Hepatocyte (in vitro differentiated cells): ENCODE results near the gene NPC2. TPM values are rescaled to one million over a fixed set of nuclear protein-coding genes. Genes with fewer than 3 reads are reported as not detected.

Experiments used
- DNase-seq: peaks from one replicate; pipeline ENCODE4 v3.0.0-alpha.2; 2016; ENCODE audit warnings: low spot score
- H2AFZ ChIP-seq: fragments of 200-600 bp; sonication (generic); 2 replicates; pipeline ENCODE4 v1.6.0; 2016; ENCODE audit warnings: antibody characterized with exemption, mild to moderate bottlenecking
- H3K27ac ChIP-seq: fragments of 200-600 bp; sonication (generic); 2 replicates; pipeline ENCODE4 v1.5.1; 2016; ENCODE audit warnings: mild to moderate bottlenecking
- H3K27me3 ChIP-seq: fragments of 200-600 bp; sonication (generic); 2 replicates; pipeline ENCODE4 v1.6.1; 2016
- H3K36me3 ChIP-seq: fragments of 200-600 bp; sonication (generic); replicated peaks from 2 replicates; pipeline ENCODE4 v1.5.1; 2016; ENCODE audit warnings: low read depth; ENCODE audit not compliant: insufficient read depth
- H3K4me1 ChIP-seq: fragments of 200-600 bp; sonication (generic); 2 replicates; pipeline ENCODE4 v1.5.1; 2016; ENCODE audit warnings: mild to moderate bottlenecking, moderate library complexity; ENCODE audit not compliant: insufficient read depth
- H3K4me2 ChIP-seq: fragments of 200-600 bp; sonication (generic); 2 replicates; pipeline ENCODE4 v1.6.0; 2016
- H3K4me3 ChIP-seq: fragments of 200-600 bp; sonication (generic); 2 replicates; pipeline ENCODE4 v1.5.1; 2016; ENCODE audit warnings: mild to moderate bottlenecking
- H3K79me2 ChIP-seq: fragments of 200-600 bp; sonication (generic); 2 replicates; pipeline ENCODE4 v1.6.0; 2017; ENCODE audit warnings: mild to moderate bottlenecking
- H3K9me2 ChIP-seq: fragments of 200-600 bp; sonication (generic); replicated peaks from 2 replicates; pipeline ENCODE4 v1.6.0; 2017; ENCODE audit warnings: mild to moderate bottlenecking; ENCODE audit not compliant: insufficient read depth
- H3K9me3 ChIP-seq: fragments of 200-600 bp; sonication (generic); 2 replicates; pipeline ENCODE4 v1.5.1; 2016; ENCODE audit warnings: low read depth, mild to moderate bottlenecking
- H4K20me1 ChIP-seq: fragments of 200-600 bp; sonication (generic); 2 replicates; pipeline ENCODE4 v1.6.0; 2016; ENCODE audit warnings: mild to moderate bottlenecking; ENCODE audit not compliant: insufficient read depth, poor library complexity, severe bottlenecking
- CTCF ChIP-seq: fragments of 200-600 bp; sonication (generic); IDR thresholded peaks from 2 replicates; pipeline ENCODE4 v1.5.1; 2016; ENCODE audit warnings: antibody characterized with exemption, mild to moderate bottlenecking; ENCODE audit not compliant: poor library complexity
- EZH2 ChIP-seq: fragments of 200-600 bp; sonication (generic); IDR thresholded peaks from 2 replicates; pipeline ENCODE4 v1.6.1; 2016; ENCODE audit warnings: antibody characterized with exemption, mild to moderate bottlenecking, borderline replicate concordance
- EZH2phosphoT487 ChIP-seq: fragments of 200-600 bp; sonication (generic); IDR thresholded peaks from one replicate; pipeline ENCODE4 v1.6.1; 2018; ENCODE audit warnings: antibody characterized with exemption, mild to moderate bottlenecking, low read depth, moderate library complexity; ENCODE audit not compliant: unreplicated experiment, severe bottlenecking
- WGBS: methylation state at CpG from one replicate; pipeline ENCODE4 v1.1.6; 2016; ENCODE audit warnings: low lambda C conversion rate; ENCODE audit errors: missing lambda C conversion rate; 5-methylcytosine and 5-hydroxymethylcytosine counted together
- polyA plus RNA-seq: library from polyadenylated mRNA; unstranded; fragments of >200 nt; fragmentation: Nextera tagmentation; extraction: Ambion mirVana; gene quantifications from 2 replicates; pipeline ENCODE4 v1.2.1, GENCODE V29; 2016
- total RNA-seq: library from RNA; depleted of rRNA; stranded (reverse); fragments of >200 nt; gene quantifications from 2 replicates; pipeline ENCODE4 v1.2.3, GENCODE V29; 2014

NPC2 gene
- total and polyA plus RNA-seq, 2 experiments from 2014 or later: 602 to 1,339 TPM

DNA sequence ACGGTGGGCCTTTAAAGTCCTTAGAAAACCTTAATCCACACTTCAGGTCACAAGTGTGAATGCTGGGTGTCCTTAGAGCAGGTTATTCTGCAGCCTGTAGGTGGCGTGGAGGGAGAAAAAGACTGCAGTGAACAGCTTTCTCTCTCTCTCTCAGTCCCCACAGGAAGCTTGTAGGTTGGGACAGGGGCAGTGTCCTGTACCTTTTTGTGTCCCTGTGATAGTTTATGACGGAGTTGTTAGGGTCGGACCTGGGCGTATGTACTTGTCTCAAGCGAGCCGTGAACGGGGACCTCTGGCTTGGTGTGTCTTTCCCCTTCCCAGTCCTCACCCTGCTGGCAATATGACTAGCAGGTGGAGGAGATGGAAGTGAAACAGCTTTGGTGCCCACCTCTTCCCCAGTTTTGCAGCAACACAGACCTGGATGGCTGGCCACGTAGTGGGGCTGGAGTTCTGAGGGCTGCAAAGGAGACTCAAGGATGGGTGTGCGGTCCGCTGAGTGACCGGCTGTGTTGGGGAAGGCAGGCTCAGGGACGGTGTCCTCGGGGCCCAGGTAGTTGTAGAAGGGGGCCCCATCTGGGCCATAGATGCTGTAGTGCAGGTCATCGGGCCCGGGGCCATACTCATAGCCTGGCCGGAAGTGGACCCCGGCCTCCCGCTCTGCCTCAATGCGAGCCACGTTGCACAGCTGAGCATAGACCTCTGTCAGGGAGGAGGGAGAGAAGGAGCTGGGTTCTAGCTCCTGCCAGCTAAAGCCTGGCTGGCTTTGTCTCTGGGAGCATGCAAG, 9.3 kb upstream of the NPC2 start:
- WGBS: 84% methylated on average over 21 of the region's 21 CpGs
- Histone ChIP-seq H3K27me3 (no peaks in the 10 kb centered on the region), H3K79me2 (no peaks in the 10 kb centered on the region), H3K9me3 (no peaks in the 10 kb centered on the region), H2AFZ (no peak overlapping the region), H3K4me1 (no peaks in the 10 kb centered on the region), H3K4me2 (no peak overlapping the region), H3K4me3 (no peak overlapping the region), H3K9me2 (no peaks in the 10 kb centered on the region), H3K27ac (no peak overlapping the region), H3K36me3 (no peaks in the 10 kb centered on the region), H4K20me1 (no peaks in the 10 kb centered on the region)
- DNase-seq: peak; percentile 61
- TF ChIP-seq EZH2: no peak
- TF ChIP-seq EZH2phosphoT487: no peak
- peak; percentile 55 for TF ChIP-seq CTCF

GRCh38 chr14:74501691-74502090, 8.6 kb upstream of the NPC2 start:
- Histone ChIP-seq H2AFZ (no peak overlapping the region), H3K9me3 (no peaks in the 10 kb centered on the region)

DNA sequence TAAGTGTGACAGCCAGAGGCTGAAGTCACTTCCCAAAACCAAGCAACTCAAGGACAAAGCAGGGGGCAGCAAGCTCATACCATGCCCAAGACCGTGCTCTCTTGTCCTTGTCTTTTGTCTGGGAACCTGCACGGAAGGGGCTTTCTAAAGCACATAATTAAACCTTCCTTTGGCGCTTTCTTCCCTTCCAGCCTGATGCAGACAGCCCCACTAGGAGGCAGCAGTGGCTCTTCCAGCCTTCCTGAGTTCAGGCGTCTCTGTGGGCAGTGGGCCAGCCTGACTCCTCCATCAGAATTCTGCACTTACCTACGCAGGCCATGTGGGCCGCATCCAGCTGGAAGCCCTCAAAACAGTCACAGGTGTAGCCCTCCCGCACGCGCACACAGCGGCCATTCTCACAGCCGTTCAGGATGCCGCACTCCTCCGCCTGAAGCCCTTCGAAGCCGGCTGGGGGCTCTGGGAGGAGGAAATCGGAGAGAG, 8.1 kb upstream of the NPC2 start:
- Histone ChIP-seq H3K36me3 (no peaks in the 10 kb centered on the region), H3K4me2 (no peak overlapping the region), H3K9me2 (no peaks in the 10 kb centered on the region), H2AFZ (no peak overlapping the region), H3K27ac (no peak overlapping the region), H3K4me1 (no peaks in the 10 kb centered on the region), H4K20me1 (no peaks in the 10 kb centered on the region), H3K9me3 (no peaks in the 10 kb centered on the region), H3K79me2 (no peaks in the 10 kb centered on the region), H3K4me3 (no peak overlapping the region), H3K27me3 (no peaks in the 10 kb centered on the region)
- peak; percentile 85 for DNase-seq
- WGBS: 42% methylated on average over 16 of the region's 16 CpGs
- TF ChIP-seq EZH2: no peak
- peak; percentile 82 for TF ChIP-seq CTCF

More at GRCh38 chr14:74501691-74502090, 8.6 kb upstream of the NPC2 start:
- Histone ChIP-seq H3K27ac (no peak overlapping the region), H3K4me2 (no peak overlapping the region), H3K9me2 (no peaks in the 10 kb centered on the region), H3K4me3 (no peak overlapping the region), H3K79me2 (no peaks in the 10 kb centered on the region), H3K36me3 (no peaks in the 10 kb centered on the region), H3K4me1 (no peaks in the 10 kb centered on the region), H4K20me1 (no peaks in the 10 kb centered on the region), H3K27me3 (no peaks in the 10 kb centered on the region)
- 82% methylated on average over 5 of the region's 5 CpGs for WGBS
- DNase-seq: no peak
- TF ChIP-seq EZH2 (no peak), CTCF (no peak), EZH2phosphoT487 (no peak)
